Adrenal gland (tissue), 12 donors: ENCODE data around the gene MTHFD2. TPM values are rescaled to one million over a fixed set of nuclear protein-coding genes. Genes with fewer than 3 reads are reported as not detected.

ENCODE experiments used
- DNase-seq, 7 donors: peaks; one replicate each; pipeline ENCODE4 v3.0.0-alpha.2; 2019 to 2020
- H3K27ac ChIP-seq, 5 donors: fragments of 200-600 bp; sonication (generic) in 4 of 5; 1 replicate in 3 of 5; 2 replicates in 2 of 5; pipeline versions ENCODE4 v1.5.1 to v1.8.0; 2016 to 2020; ENCODE audit warnings: mild to moderate bottlenecking in 1 of 5
- H3K27me3 ChIP-seq: fragments of 200-600 bp; 2 replicates; pipeline ENCODE4 v1.8.0; 2021
- H3K36me3 ChIP-seq, 2 donors: fragments of 200-600 bp; replicated peaks in 1 of 2; 1 replicate in 1 of 2; 2 replicates in 1 of 2; pipeline versions ENCODE4 v1.5.1 to v1.8.0; 2018 to 2022
- H3K4me1 ChIP-seq, 2 donors: fragments of 200-600 bp; replicated peaks in 1 of 2; 1 replicate in 1 of 2; 2 replicates in 1 of 2; pipeline versions ENCODE4 v1.5.1 to v1.8.0; 2018 to 2021
- H3K4me3 ChIP-seq, 4 donors: fragments of 200-600 bp; sonication (generic) in 3 of 4; one replicate each; pipeline ENCODE4 v1.5.1; 2016 to 2018
- H3K9me3 ChIP-seq, 3 donors: fragments of 200-600 bp; sonication (generic) in 1 of 3; replicated peaks in 1 of 3; 1 replicate in 2 of 3; 2 replicates in 1 of 3; pipeline versions ENCODE4 v1.5.1 to v1.8.0; 2016 to 2021
- POLR2A ChIP-seq, 2 donors: fragments of 450-650 bp; IDR thresholded peaks; one replicate each; pipeline ENCODE4 v1.6.1; 2017; ENCODE audit warnings: antibody characterized with exemption in 2 of 2, mild to moderate bottlenecking in 2 of 2, moderate library complexity in 1 of 2
- WGBS, 4 donors: extraction: QIAGEN DNeasy Blood & Tissue Kit in 2 of 4; methylation state at CpG; one replicate each; pipeline versions ENCODE4 v1.1.5 to v1.1.7; 2013 to 2017; 5-methylcytosine and 5-hydroxymethylcytosine counted together
- intact Hi-C, 2 donors: fragments of 100-400 bp; cut with DNase I; formaldehyde crosslinking; loops; one replicate each; pipeline versions ENCODE4 v1.14.1 to v1.15.0; 2022 to 2023
- polyA plus RNA-seq, 3 donors: library from polyadenylated mRNA; stranded (reverse); fragments of 200-250 nt in 2 of 3; fragments of 350-450 nt in 1 of 3; fragmentation: Illumina TruSeq in 1 of 3; extraction: RNeasy Lipid Tissue Mini Kit (QIAGEN cat#74804) in 1 of 3; gene quantifications; one replicate each; pipeline ENCODE4 v1.2.3, GENCODE V29; 2013 to 2014
- total RNA-seq, 9 donors: library from RNA; depleted of rRNA in 4 of 9; stranded (reverse); fragments of >200 nt in 4 of 9; fragments of 120-200 nt in 1 of 9; fragmentation: NEBNext Ultra II Directional in 1 of 9; extraction: Animal tissue kit (Norgen Biotek cat#: 25700) in 1 of 9; gene quantifications; one replicate each; pipeline versions ENCODE4 v1.1.0 to v1.2.4, GENCODE V29; 2013 to 2023
- TF ChIP-seq, protein P1 (sequence below), 6 experiments: fragments of 450-650 bp in 4 of 6; fragments of 200-600 bp in 2 of 6; sonication (generic) in 1 of 6; IDR thresholded peaks; 1 replicate in 5 of 6; 2 replicates in 1 of 6; pipeline versions ENCODE4 v1.5.1 to v1.8.0; 2016 to 2021; ENCODE audit warnings: antibody characterized with exemption in 6 of 6, mild to moderate bottlenecking in 2 of 6, moderate library complexity in 1 of 6
- donor health status: healthy with polysubstance abuse.
- donor health status: Bipolar disorder and iron deficiency.
- donor health status: DM: yes; HTN: yes; CAD: no.
- donor health status: DM: no; HTN: no; CAD: no.
- donor health status: DM: no; HTN: no; CAD: no.
- donor health status: DM: yes; HTN: yes; CAD: no.

MTHFD2 gene
- total and polyA plus RNA-seq, 12 donors, result 1.6 to 24.9 (median 14.1) TPM

DNA sequence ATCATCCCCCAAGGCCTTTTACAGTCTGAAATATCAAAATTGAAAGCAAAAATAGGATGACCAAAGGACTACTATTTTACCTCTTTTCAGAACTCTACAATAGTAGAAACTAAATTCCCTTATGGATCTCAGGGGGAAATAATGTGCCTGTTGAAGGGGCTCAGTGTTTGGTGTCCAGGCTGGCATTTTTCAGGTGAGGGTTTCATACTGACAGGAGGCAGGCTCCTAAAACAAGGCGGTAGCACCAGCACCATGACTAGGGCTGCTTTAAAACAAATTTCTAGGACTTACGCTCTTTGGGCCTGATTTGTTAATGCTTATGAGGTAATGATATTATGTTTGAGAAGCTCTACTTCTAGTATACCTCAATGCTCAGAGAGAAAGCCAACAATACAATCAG is 45.5 kb upstream of the MTHFD2 start:
- H3K27ac ChIP-seq, result no peak overlapping the region
- 83 to 95% (median 91%) methylated on average over 2 of the region's 2 CpGs for WGBS, 4 donors
- TF ChIP-seq, protein P1, sequence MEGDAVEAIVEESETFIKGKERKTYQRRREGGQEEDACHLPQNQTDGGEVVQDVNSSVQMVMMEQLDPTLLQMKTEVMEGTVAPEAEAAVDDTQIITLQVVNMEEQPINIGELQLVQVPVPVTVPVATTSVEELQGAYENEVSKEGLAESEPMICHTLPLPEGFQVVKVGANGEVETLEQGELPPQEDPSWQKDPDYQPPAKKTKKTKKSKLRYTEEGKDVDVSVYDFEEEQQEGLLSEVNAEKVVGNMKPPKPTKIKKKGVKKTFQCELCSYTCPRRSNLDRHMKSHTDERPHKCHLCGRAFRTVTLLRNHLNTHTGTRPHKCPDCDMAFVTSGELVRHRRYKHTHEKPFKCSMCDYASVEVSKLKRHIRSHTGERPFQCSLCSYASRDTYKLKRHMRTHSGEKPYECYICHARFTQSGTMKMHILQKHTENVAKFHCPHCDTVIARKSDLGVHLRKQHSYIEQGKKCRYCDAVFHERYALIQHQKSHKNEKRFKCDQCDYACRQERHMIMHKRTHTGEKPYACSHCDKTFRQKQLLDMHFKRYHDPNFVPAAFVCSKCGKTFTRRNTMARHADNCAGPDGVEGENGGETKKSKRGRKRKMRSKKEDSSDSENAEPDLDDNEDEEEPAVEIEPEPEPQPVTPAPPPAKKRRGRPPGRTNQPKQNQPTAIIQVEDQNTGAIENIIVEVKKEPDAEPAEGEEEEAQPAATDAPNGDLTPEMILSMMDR (IDR thresholded peaks at IDR 0.05), result no peak
- no peak for TF ChIP-seq POLR2A (IDR thresholded peaks at IDR 0.05)
- DNase-seq, result no peak
- peaks cover 0 to 8% of the 10 kb centered on the region in 2 donors for H3K4me1 ChIP-seq
- H3K9me3 ChIP-seq, result no peaks in the 10 kb centered on the region
- intact Hi-C loops, result no loop called here
- no peaks in the 10 kb centered on the region for H3K27me3 ChIP-seq
- no peak overlapping the region for H3K4me3 ChIP-seq
- peaks cover 0 to 37% of the 10 kb centered on the region in 2 donors for H3K36me3 ChIP-seq

DNA sequence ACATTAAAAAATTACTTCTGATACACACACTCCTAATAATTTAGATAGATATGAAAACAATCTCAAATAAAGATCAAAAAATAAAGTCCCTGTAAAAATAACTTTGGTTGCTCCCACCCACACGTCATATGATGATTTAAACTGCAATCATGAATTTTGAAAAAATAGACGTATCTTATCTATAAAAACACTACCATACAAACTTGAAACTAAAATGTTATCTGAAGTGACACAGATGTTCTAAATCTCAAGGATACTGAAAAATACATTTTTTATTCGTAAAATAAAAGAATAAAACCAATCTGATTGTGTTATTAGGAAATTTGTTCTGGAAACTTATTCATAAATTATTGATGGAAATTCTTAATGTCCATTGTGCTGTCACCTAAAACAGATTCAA is 42.6 kb upstream of the MTHFD2 start:
- no peak for DNase-seq
- Histone ChIP-seq H3K9me3 (no peaks in the 10 kb centered on the region), H3K36me3 (peaks cover 0 to 58% of the 10 kb centered on the region in 2 donors), H3K4me1 (no peaks in the 10 kb centered on the region), H3K27me3 (no peaks in the 10 kb centered on the region), H3K27ac (no peak overlapping the region), H3K4me3 (no peak overlapping the region)
- intact Hi-C loops, result no loop called here
- TF ChIP-seq, protein P1 (IDR thresholded peaks at IDR 0.05), result no peak
- TF ChIP-seq POLR2A (IDR thresholded peaks at IDR 0.05), result no peak
- WGBS, 4 donors, result 45 to 60% (median 52%) methylated on average over 3 of the region's 3 CpGs

DNA sequence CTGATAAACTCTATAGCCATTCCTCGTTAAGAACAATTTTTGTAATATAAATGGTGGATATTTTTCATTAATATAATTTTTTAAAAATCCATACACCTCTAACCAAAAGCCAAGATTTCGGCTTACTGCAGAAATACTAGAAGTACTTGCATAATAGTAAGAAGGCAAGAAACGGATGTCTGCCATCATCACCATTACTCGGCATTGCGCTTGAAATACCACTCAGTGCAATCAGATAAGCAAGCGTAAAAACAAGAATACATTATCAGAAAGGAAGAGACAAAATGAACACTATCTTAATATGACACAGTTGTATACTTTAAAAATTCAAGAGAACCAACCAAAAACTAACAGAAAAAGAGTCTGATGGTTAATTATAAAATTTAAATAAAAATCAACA is 35.5 kb upstream of the MTHFD2 start:
- Histone ChIP-seq H3K9me3 (peaks cover 0 to 4% (median 0%) of the 10 kb centered on the region in 3 donors), H3K4me3 (no peak overlapping the region), H3K27me3 (no peaks in the 10 kb centered on the region), H3K27ac (no peak overlapping the region), H3K4me1 (no peaks in the 10 kb centered on the region), H3K36me3 (peaks cover 0 to 91% of the 10 kb centered on the region in 2 donors)
- WGBS, 4 donors, result 92 to 94% (median 93%) methylated on average over 6 of the region's 6 CpGs
- no peak for DNase-seq
- intact Hi-C loops, result no loop called here
- TF ChIP-seq, protein P1 (IDR thresholded peaks at IDR 0.05), result no peak
- TF ChIP-seq POLR2A (IDR thresholded peaks at IDR 0.05), result no peak

DNA sequence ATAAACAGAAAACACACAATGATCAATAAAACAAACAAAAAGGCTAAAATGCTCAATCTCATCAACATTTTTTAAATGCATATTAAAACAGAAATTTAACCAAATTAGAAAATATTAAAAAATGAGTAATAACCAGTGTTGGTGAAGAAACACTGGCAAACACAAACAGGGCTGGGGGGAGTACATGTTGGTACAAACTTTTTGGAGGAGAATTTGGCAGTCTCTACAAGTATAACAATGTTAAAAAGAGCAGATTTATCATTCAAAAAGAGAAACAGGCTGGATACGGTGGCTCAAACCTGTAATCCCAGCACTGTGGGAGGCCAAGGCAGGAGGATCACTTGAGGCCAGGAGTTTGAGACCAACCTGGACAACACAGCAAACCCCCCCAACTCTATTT is 33.7 kb upstream of the MTHFD2 start:
- no peaks in the 10 kb centered on the region for H3K4me1 ChIP-seq
- H3K27me3 ChIP-seq, result no peaks in the 10 kb centered on the region
- DNase-seq, result no peak
- WGBS, 4 donors, result 84 to 100% (median 94%) methylated on average over 1 of the region's 1 CpG
- no peak overlapping the region for H3K27ac ChIP-seq
- peaks cover 0 to 92% of the 10 kb centered on the region in 2 donors for H3K36me3 ChIP-seq
- no peak for TF ChIP-seq POLR2A (IDR thresholded peaks at IDR 0.05)
- TF ChIP-seq, protein P1 (IDR thresholded peaks at IDR 0.05), result no peak
- H3K9me3 ChIP-seq, result peaks cover 0 to 4% (median 0%) of the 10 kb centered on the region in 3 donors
- H3K4me3 ChIP-seq, result no peak overlapping the region
- intact Hi-C loops, result no loop called here
